ENCODE results near the gene ZDHHC1.

Gene ZDHHC1

DNA sequence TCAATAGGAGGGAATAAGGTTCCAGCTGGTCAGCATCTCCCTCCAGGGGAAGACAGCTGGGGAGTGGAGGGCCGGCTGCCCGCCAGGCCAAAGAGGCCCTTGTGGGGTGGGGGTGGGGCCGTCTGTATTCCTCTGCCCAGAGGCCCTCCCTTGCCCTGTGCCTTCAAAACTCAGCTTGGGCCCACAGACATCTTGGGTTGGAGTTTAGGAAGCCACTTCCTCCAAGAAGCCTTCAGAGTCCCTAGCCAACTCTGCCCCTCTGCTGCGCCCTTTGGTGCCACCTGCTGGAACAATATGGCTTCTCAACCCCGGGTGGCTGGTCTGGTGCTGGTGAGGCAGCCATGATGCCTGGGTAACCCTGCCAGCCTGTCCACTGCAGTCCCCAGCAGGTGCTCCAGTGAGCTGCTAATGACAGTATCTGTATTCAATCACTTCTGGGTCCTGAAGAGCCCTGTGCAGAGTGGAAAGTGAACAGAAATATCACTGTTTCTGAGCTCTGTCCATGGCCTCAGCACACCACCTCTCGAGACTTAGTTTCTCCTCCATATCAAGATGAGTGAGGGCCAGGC, 31.3 kb upstream of the ZDHHC1 start:
- peak; percentile 81 for DNase-seq (ENCODE audit: low spot score)

DNA sequence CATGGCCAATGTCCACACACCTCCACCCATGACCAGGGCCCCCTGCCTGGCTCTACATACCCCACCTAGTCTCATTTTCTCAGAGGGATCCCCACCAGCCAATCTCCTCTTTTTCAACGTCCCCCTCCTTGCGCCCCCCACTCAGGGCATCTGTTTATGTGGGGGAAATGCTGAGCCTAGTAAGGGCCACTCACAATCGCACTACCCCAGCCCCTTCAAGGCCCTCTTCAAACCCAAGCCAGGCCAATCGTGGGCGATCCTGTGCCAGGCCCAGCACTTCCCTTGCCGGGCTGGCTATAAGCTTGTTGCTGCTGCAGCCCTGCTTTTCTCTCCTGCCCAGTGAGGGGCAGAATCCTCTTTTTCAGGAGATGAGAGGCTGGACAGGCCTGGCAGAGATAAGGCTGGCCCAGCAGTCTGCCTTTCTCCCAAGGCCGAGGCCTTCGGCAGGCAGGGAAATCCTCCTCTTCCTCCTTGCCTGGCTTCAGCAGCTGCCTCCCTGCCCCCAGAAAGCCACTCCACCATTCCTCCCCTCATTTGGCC, 30.8 kb upstream of the ZDHHC1 start:
- DNase-seq (ENCODE audit: low spot score): no peak

DNA sequence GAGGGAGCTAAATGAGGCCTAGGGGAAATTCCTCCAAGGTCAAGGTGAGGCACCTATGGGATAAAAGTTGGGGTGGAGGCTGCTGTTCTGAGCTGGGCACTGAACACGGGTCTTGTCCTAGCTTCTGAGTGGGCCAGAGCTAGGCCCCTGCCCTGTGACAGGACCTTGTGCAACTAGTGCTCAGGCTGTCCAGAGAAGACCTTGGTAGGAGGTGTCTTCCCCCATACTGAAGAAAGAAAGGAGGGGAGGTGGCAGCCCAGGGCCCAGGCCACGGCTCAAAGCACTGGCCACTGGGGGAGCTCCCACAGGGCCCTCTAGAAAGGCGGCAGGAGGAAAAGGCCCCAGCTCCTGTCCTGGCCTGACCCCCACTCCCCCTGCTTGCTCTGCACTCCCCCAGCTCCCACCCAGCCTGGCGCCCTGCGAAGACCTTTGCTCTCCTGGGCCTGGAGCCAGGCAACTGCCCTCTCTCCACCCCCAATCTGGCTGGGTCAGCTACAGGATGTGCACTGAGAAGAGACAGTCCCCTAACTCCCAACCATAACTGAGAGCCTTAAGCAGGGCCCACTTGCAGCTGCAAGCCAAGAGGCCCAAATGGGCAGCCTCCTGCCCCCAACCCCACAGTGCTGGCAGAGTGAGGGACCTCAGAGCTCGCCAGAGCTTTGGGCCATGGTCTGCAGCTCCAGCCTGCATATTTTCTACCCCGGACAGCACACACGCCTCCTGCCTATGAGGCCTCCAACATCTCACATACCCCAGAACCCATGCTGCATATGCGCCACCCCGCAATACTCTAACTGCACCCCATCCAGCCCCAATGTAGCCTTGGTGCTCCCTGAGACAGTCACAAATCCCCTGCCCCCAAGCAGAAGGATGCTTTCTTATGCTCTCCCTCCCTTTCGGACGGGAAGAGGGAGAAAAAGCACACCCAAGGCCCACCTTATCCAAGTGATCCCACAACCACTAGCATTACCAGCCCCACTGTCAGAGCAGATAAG, 29.9 kb upstream of the ZDHHC1 start:
- no peak for DNase-seq (ENCODE audit: low spot score)

DNA sequence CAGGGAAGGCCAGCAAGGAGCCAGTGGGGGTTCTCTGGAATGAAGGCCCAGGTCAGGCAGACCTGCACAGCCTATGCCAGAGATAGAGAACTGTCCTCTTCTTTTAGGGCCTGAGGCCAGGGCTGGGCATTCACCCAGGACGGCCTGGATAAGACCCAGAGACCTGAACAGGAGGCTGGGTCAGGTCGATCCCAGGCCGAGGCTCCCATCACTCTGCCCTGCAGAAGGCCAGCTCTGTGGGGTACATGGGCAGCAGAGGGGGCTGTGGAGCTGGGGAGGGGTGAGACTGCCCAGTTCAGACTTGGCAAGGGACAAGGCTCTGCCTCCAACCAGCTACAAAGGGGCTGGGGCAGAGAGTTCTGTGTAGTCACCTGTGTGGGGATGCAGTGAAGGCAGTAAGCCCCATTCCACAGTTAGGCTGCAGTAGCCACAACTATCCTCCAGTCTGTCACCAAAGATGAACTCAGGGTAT, 29.2 kb upstream of the ZDHHC1 start:
- DNase-seq (ENCODE audit: low spot score): no peak

DNA sequence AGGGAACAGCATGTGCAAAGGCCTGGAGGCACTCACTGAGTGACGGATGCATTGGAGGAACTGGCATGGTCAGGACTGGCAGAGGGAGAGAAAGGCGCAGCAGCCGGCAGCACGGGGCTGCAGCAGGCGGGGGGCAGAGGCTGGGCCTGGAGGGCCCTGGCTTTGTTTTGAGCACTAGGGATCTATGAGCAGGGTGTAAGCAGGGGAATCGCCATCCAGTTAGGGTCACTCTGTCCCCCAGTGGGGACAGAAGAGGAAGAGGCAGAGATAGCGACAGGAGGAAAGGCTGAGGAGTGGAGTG, 28.8 kb upstream of the ZDHHC1 start:
- DNase-seq (ENCODE audit: low spot score): no peak

DNA sequence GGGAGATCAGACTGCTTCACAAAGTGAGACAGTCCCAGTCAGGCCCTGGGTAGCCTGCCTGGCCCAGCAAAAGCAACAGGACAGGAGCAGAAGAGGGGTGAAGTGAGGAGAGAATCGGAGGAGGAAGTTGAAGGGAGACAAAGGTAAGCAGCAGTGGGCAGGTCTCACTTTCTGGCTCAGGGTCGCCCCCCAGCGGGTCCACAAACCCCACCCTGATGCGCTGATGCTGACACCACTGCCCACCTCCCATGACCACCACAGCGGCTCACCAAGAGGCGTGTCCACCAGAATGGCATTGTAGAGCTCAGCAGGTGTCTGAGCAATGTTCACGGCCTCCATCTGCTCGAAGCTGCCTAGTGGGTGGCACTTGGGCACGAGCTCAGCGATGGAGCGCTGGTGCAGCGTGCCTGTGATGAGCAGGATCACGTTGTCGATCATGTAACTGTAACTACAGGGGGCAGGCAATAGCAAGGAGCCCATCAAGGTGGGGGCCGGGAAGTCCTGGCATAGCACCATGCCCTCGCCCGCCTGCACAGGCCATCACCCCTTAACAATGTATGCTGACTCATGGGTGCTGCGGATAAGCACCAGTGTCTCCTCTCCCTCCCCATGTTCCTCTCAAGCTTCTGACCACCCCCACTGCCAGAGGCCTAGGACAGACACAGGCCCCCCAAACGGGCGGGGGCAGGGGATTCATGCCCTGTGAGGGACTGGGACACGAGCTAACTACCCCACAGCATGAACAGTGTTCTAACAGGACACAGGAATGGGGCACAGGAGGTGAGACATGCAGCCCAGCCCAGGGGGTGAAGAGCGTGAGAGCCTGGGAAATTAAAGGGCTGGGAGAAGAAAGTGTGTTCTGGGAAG, 28.2 kb upstream of the ZDHHC1 start:
- DNase-seq (ENCODE audit: low spot score): no peak

GRCh38 chr16:67443265-67443664, 27.0 kb upstream of the ZDHHC1 start:
- no peak for DNase-seq (ENCODE audit: low spot score)

GRCh38 chr16:67442581-67443255, 26.4 kb upstream of the ZDHHC1 start:
- DNase-seq (ENCODE audit: low spot score): no peak

DNA sequence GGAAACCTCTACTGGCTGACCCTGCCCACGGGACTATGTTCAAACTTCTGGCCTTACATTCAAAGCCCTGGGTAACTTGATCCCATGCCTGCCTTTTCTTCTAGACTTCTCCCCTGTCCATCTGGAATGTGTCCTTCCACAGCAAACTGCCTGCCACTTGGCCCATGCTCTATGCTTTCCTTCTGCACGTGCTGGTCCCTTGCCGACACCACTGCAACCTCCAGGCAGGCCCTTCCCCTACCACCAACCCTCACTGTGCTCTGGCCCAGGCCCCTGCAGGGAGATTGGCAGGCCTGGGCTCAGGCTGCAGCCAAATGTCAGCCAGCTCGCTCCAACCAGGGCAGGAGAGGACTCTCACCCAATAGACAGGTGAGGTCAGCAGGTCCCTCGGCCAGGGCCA, 25.6 kb upstream of the ZDHHC1 start:
- no peak for DNase-seq (ENCODE audit: low spot score)

- DNase-seq (ENCODE audit: low spot score): no peak
Measured at GRCh38 chr16:67441271-67441753, 25.0 kb upstream of the ZDHHC1 start.

- no peak for DNase-seq (ENCODE audit: low spot score)
Measured at GRCh38 chr16:67438824-67439393, 22.6 kb upstream of the ZDHHC1 start.

GRCh38 chr16:67438098-67438791, 22.0 kb upstream of the ZDHHC1 start:
- no peak for DNase-seq (ENCODE audit: low spot score)

DNA sequence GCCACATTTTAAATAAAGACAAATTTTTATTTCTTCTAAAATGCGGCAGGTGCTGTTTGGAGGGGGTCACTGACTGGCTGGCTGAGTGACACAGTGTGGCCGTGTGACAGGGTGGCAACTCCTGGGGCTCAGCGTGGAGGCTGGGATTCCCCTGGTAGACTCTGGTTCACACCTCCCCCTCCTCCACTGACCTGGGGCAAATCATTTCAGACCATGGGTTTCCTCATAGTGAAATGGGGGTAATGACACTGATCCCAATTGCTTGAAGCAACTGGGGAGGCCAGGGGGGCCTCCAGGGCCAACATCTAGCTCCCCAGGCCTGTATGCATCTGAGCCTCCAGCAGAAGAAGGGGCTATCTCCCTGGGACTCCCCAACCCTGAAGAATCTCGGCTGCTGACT, 21.2 kb upstream of the ZDHHC1 start:
- DNase-seq (ENCODE audit: low spot score): no peak

DNA sequence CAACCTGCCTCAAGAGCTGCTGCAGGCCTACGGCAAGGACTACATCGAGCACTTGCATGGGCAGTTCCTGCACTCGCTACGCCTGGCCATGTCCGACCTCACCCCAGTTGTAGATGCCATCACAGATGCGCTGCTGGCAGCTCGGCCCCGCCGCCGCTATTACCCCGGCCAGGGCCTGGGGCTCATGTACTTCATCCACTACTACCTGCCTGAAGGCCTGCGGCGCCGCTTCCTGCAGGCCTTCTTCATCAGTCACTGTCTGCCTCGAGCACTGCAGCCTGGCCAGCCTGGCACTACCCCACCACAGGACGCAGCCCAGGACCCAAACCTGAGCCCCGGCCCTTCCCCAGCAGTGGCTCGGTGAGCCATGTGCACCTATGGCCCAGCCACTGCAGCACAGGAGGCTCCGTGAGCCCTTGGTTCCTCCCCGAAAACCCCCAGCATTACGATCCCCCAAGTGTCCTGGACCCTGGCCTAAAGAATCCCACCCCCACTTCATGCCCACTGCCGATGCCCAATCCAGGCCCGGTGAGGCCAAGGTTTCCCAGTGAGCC, 20.4 kb upstream of the ZDHHC1 start:
- DNase-seq (ENCODE audit: low spot score): no peak

DNA sequence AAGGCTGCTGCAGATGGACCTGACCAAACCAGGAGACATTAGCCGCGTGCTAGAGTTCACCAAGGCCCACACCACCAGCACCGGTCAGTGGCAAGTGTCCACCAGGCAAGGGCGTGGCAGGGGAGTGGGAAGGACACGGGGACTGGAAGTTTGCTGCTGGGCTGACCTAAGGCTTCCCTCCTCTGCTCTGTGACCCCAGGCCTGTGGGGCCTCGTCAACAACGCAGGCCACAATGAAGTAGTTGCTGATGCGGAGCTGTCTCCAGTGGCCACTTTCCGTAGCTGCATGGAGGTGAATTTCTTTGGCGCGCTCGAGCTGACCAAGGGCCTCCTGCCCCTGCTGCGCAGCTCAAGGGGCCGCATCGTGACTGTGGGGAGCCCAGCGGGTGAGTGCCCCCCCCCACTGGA, 19.5 kb upstream of the ZDHHC1 start:
- DNase-seq (ENCODE audit: low spot score): no peak

GRCh38 chr16:67433131-67433719, 16.9 kb upstream of the ZDHHC1 start:
- DNase-seq (ENCODE audit: low spot score): no peak

GRCh38 chr16:67432506-67432890, 16.2 kb upstream of the ZDHHC1 start:
- DNase-seq (ENCODE audit: low spot score): no peak

GRCh38 chr16:67431775-67432505, 15.7 kb upstream of the ZDHHC1 start:
- DNase-seq (ENCODE audit: low spot score): no peak

Measured in germinal center (tissue), 1 donor.